HG03159 (cell line): ENCODE data around the gene PRSS36.
"Not testable (repeated sequence)": the region's sequence is repeated elsewhere in the genome, so short reads cannot be mapped to it uniquely, and the experiment has no call there.

Experiments
- ATAC-seq: cut with Tn5 transposase; IDR thresholded peaks from one replicate; pipeline ENCODE4 v1.9.1; 2021; ENCODE audit warnings: mild to moderate bottlenecking, moderate library complexity; ENCODE audit not compliant: unreplicated experiment

The PRSS36 gene

GRCh38 chr16:31149894-31150890 is at the start of gene PRSS36:
Gene PRSS36, minus strand, starts transcription at chr16:31150066. Its CDS starts 31 bp downstream, at chr16:31150035.
- no peak for ATAC-seq

- ATAC-seq, result no peak
These were observed 49.7 kb upstream of the PRSS36 start for GRCh38 chr16:31199430-31200041.

- ATAC-seq, result no peak
These were observed 48.5 kb upstream of the PRSS36 start for GRCh38 chr16:31198207-31198882.

GRCh38 chr16:31196324-31197088 is 46.6 kb upstream of the PRSS36 start:
- ATAC-seq, result no peak

- not testable (repeated sequence) for ATAC-seq
These were observed 46.0 kb upstream of the PRSS36 start for GRCh38 chr16:31195861-31196260.

- no peak for ATAC-seq
These were observed 45.0 kb upstream of the PRSS36 start for GRCh38 chr16:31194898-31195297.

GRCh38 chr16:31193874-31194273 is 44.0 kb upstream of the PRSS36 start:
- no peak for ATAC-seq

GRCh38 chr16:31192856-31193642 is 43.2 kb upstream of the PRSS36 start:
- no peak for ATAC-seq

GRCh38 chr16:31191697-31192428 is 42.0 kb upstream of the PRSS36 start:
- ATAC-seq, result no peak

GRCh38 chr16:31190818-31191444 is 41.1 kb upstream of the PRSS36 start:
- ATAC-seq, result no peak

- ATAC-seq, result no peak
These were observed 40.2 kb upstream of the PRSS36 start for GRCh38 chr16:31190061-31190460.

GRCh38 chr16:31189412-31189778 is 39.5 kb upstream of the PRSS36 start:
- ATAC-seq, result no peak

GRCh38 chr16:31188450-31189411 is 38.9 kb upstream of the PRSS36 start:
- ATAC-seq, result no peak

- ATAC-seq, result no peak
These were observed 37.9 kb upstream of the PRSS36 start for GRCh38 chr16:31187808-31188189.

- no peak for ATAC-seq
These were observed 37.3 kb upstream of the PRSS36 start for GRCh38 chr16:31186930-31187807.

GRCh38 chr16:31186176-31186575 is 36.3 kb upstream of the PRSS36 start:
- no peak for ATAC-seq

GRCh38 chr16:31185339-31185738 is 35.5 kb upstream of the PRSS36 start:
- ATAC-seq, result no peak
